Mammary epithelial cell (primary cell): ENCODE results near the gene EPPIN.

Experiments
- CTCF ChIP-seq, 2 donors: IDR thresholded peaks in 1 of 2; conservative IDR thresholded peaks in 1 of 2; 2 replicates each; pipeline ENCODE4 v1.5.1; 2011 to 2012; ENCODE audit warnings: inconsistent platforms in 2 of 2, low read length in 2 of 2, mild to moderate bottlenecking in 2 of 2, control low read depth in 1 of 2, low read depth in 1 of 2; ENCODE audit not compliant: insufficient read depth in 1 of 2; ENCODE audit errors: extremely low read depth in 1 of 2
- EZH2 ChIP-seq: IDR thresholded peaks from 2 replicates; pipeline ENCODE4 v1.6.1; 2012; ENCODE audit warnings: low read length, inconsistent platforms, borderline replicate concordance

- no peak for TF ChIP-seq CTCF (conservative IDR thresholded peaks at IDR 0.05 in 1 of 2, IDR thresholded peaks at IDR 0.05 in 1 of 2; ENCODE audit: extremely low read depth in 1 of 2, insufficient read depth in 1 of 2, low read depth in 1 of 2, low read length in 2 of 2)
- no peak for TF ChIP-seq EZH2
Measured at GRCh38 chr20:45496166-45496565, 51.0 kb downstream of the EPPIN start.
